Measurements from ENCODE around the gene NKIRAS2.
"Not testable (repeated sequence)": the region's sequence is repeated elsewhere in the genome, so short reads cannot be mapped to it uniquely, and the experiment has no call there.

DNA sequence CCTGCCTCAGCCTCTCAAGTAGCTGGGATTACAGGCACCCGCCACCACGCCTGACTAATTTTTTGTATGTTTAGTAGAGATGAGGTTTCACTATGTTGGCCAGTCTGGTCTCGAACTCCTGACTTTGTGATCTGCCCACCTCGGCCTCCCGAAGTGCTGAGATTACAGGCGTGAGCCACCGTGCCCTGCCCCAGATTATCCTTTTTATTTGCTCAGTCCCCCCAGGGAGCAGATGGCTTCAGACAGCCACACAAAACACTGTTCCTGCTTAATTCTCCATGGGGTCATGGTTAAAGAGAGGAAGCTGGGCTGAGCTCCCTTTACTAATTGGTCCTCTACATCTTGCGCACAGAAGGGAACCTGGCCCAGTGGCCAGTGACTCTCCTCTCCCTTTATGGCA, 955 bp downstream of the NKIRAS2 start:
- not testable (repeated sequence) for TF ChIP-seq POLR2AphosphoS5 (IDR thresholded peaks at IDR 0.05; ENCODE audit: low read depth, low read length); SIN3A (IDR thresholded peaks at IDR 0.05; ENCODE audit: borderline replicate concordance, insufficient read depth, low read depth, low read length); TCF7L2 (IDR thresholded peaks at IDR 0.05; ENCODE audit: low read depth, low read length)
- TF ChIP-seq, protein P1, sequence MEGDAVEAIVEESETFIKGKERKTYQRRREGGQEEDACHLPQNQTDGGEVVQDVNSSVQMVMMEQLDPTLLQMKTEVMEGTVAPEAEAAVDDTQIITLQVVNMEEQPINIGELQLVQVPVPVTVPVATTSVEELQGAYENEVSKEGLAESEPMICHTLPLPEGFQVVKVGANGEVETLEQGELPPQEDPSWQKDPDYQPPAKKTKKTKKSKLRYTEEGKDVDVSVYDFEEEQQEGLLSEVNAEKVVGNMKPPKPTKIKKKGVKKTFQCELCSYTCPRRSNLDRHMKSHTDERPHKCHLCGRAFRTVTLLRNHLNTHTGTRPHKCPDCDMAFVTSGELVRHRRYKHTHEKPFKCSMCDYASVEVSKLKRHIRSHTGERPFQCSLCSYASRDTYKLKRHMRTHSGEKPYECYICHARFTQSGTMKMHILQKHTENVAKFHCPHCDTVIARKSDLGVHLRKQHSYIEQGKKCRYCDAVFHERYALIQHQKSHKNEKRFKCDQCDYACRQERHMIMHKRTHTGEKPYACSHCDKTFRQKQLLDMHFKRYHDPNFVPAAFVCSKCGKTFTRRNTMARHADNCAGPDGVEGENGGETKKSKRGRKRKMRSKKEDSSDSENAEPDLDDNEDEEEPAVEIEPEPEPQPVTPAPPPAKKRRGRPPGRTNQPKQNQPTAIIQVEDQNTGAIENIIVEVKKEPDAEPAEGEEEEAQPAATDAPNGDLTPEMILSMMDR (IDR thresholded peaks at IDR 0.05), result not testable (repeated sequence)
- TF ChIP-seq, protein P2, sequence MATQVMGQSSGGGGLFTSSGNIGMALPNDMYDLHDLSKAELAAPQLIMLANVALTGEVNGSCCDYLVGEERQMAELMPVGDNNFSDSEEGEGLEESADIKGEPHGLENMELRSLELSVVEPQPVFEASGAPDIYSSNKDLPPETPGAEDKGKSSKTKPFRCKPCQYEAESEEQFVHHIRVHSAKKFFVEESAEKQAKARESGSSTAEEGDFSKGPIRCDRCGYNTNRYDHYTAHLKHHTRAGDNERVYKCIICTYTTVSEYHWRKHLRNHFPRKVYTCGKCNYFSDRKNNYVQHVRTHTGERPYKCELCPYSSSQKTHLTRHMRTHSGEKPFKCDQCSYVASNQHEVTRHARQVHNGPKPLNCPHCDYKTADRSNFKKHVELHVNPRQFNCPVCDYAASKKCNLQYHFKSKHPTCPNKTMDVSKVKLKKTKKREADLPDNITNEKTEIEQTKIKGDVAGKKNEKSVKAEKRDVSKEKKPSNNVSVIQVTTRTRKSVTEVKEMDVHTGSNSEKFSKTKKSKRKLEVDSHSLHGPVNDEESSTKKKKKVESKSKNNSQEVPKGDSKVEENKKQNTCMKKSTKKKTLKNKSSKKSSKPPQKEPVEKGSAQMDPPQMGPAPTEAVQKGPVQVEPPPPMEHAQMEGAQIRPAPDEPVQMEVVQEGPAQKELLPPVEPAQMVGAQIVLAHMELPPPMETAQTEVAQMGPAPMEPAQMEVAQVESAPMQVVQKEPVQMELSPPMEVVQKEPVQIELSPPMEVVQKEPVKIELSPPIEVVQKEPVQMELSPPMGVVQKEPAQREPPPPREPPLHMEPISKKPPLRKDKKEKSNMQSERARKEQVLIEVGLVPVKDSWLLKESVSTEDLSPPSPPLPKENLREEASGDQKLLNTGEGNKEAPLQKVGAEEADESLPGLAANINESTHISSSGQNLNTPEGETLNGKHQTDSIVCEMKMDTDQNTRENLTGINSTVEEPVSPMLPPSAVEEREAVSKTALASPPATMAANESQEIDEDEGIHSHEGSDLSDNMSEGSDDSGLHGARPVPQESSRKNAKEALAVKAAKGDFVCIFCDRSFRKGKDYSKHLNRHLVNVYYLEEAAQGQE (IDR thresholded peaks at IDR 0.05; ENCODE audit: insufficient read depth in 1 of 2, low read depth in 2 of 2, low read length in 1 of 2), result not testable (repeated sequence)
